Choroid plexus epithelial cell (primary cell): ENCODE measurements around the gene KLHL17.
A peak's percentile ranks its signal among the peaks of the same experiment; 100 is the strongest.

Source experiments
- DNase-seq: peaks from one replicate; pipeline ENCODE4 v3.0.0-alpha.2; 2010; ENCODE audit warnings: low read depth
- H3K4me3 ChIP-seq: 2 replicates; pipeline ENCODE4 v1.5.1; 2011; ENCODE audit warnings: low read depth, mild to moderate bottlenecking, control low read depth, low read length, moderate library complexity
- CTCF ChIP-seq: conservative IDR thresholded peaks from 2 replicates; pipeline ENCODE4 v1.5.1; 2011; ENCODE audit warnings: low read depth, mild to moderate bottlenecking, control low read depth, inconsistent platforms, low read length, moderate library complexity

KLHL17 gene

DNA sequence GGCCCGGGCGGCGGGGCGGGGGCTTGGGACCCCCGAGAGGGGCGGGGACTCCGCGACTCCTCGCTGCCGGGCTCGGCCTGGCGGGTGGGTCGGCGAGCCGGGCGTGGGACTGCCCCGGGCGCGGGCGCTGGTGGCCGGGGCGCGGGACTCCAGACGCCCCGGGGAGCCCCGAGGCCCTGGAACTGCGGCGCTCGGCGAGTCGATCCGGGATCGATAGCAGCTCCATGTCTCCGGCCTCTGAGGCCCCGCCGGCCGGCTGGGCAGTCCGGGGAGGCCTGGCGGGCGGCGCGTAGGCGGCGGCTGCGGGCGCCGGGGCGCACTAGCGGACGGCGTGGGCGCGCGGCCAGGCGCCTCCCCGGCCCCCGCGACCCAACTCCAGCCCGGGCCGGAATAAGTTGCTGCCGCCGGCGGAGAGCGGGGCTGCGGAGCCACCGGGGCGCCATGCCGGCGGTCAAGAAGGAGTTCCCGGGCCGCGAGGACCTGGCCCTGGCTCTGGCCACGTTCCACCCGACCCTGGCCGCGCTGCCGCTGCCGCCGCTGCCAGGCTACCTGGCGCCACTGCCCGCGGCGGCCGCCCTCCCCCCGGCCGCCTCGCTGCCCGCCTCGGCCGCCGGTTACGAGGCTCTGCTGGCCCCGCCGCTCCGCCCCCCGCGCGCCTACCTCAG, 36.3 kb upstream of the KLHL17 start:
- H3K4me3 ChIP-seq, result peak overlapping the region; percentile 66
- DNase-seq, result no peak
- TF ChIP-seq CTCF, result no peak

DNA sequence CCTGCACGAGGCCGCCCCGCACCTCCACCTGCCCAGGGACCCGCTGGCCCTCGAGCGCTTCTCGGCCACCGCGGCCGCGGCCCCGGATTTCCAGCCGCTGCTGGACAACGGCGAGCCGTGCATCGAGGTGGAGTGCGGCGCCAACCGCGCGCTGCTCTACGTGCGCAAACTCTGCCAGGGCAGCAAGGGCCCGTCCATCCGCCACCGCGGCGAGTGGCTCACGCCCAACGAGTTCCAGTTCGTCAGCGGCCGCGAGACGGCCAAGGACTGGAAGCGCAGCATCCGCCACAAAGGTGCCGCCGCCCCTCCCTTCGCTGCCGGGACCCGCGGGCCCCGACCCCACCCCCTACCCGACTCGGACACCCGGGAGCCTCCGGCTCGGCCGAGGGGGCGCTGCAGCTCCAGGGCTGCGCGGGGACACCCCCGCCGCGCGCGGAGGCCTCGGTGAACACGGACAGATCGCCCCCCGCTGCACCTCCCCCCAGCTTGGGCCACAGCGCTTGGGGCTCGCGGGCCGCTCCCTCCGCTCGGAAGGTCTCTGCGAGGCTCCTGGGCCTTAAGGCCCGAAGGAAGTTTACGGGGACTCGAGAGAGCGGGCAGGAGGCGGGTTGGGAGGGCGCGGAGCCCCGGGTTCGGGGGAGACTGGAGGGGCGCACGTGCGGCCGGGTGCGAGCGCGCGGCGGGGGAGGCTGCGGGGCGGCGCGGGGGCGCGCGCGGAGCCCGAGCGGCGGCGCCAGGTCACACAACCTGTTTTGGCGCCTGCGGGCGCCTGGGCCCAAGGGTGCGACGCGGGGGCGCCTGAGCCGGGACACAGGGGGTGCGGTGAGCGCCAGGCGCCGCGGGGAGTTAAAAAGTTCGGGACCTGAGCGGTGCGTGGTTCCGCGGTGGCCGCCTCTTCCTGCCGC, 35.5 kb upstream of the KLHL17 start:
- no peak for DNase-seq
- peak overlapping the region; percentile 66 for H3K4me3 ChIP-seq
- TF ChIP-seq CTCF, result no peak

DNA sequence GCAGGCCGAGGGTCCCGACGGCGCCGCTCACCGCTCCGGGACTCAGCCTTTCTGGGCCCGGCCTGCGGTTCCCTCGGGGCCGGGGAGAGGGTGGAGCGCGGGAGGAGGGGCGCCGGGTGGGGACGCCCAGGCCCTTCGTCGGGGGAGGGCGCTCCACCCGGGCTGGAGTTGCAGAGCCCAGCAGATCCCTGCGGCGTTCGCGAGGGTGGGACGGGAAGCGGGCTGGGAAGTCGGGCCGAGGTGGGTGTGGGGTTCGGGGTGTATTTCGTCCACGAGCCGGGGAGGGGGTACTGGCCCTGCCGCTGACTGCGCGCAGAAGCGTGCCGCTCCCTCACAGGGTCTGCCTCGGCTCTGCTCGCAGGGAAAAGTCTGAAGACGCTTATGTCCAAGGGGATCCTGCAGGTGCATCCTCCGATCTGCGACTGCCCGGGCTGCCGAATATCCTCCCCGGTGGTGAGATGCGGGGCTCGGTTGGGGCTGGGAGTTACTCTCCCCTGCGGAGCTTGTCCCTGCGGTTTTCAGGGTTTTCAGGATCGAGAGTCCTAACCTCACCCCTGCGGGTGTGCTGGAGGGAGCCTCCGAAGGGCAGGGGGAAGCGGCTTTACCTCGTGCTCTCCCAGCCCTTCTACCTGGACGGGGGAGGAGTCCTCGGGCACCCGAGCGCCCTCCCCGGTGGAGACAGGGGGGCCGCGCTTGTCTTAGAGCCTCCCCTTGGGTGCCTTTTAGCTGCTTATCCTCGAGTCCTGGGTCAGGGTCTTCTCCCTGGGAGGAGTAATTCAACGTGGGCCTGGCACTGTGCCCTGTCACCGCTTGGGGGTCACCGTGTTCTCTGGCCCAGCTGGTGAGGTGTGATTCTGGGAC, 34.6 kb upstream of the KLHL17 start:
- TF ChIP-seq CTCF, result no peak
- H3K4me3 ChIP-seq, result peak overlapping the region; percentile 66
- peak; percentile 45 for DNase-seq

- DNase-seq, result no peak
- no peak for TF ChIP-seq CTCF
Measured at GRCh38 chr1:927234-927633, 33.1 kb upstream of the KLHL17 start.

GRCh38 chr1:927748-928147, 32.6 kb upstream of the KLHL17 start:
- H3K4me3 ChIP-seq, result no peak overlapping the region
- TF ChIP-seq CTCF, result no peak
- no peak for DNase-seq

More at GRCh38 chr1:927234-927633, 33.1 kb upstream of the KLHL17 start:
- no peak overlapping the region for H3K4me3 ChIP-seq

DNA sequence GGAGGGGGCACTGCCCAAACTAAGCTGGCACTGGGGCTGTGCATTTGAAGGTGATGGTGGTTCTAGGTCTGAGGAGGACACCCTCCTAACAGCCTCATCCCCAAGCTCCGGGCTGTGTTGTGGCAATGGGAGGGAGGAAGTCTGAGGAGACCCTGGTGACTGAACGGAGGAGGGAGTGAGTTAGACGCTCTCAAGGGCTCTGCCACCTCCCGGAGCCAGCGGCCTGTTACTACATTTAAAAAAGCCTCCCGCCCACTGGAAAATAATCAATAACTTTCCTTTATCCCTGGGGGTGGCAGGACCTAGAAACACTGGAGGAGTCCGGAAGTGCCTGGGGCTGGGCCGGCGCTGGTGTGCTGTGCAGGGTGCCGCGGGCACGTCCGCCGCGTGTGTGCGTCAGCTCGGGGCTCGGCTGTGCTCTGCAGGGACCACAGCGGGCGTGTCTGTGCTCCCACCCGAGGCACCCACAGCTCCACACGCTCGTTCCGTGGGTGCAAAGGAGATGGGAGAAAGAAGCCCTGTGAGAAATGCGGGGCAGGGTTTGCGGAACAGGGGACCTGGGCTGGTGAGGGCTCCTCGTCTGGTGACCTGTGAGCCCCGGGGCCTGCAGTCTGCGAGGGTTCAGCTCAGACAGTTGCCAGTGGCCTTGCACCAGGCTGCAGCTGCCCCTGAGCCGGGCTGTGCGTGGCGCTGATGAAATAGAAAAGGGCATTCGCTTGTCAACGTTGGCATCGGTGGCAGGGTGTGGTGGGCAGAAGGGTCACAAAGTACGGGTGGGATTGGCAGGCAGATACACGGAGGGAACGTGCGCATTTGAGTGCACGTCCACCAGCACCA, 31.3 kb upstream of the KLHL17 start:
- no peak for DNase-seq
- H3K4me3 ChIP-seq, result no peak overlapping the region
- TF ChIP-seq CTCF, result no peak
